T-helper 17 cell (primary cell): Measurements from ENCODE around the gene SLC4A7. TPM values are rescaled to one million over a fixed set of nuclear protein-coding genes. Genes with fewer than 3 reads are reported as not detected.
A peak's percentile ranks its signal among the peaks of the same experiment; 100 is the strongest.
"Not testable (repeated sequence)": the region's sequence is repeated elsewhere in the genome, so short reads cannot be mapped to it uniquely, and the experiment has no call there.

ENCODE experiments used
- ATAC-seq: fragments of 150-1000 bp; cut with Tn5 transposase; 2 replicates; pipeline ENCODE4 v1.10.0; 2021; ENCODE audit warnings: mild to moderate bottlenecking, moderate library complexity
- DNase-seq, 3 donors: peaks; one replicate each; pipeline versions ENCODE4 v3.0.0 to v3.0.0-alpha.2; 2020 to 2021
- H3K9me3 ChIP-seq: one replicate; pipeline ENCODE4 v1.7.0; 2013; ENCODE audit warnings: low read length, mild to moderate bottlenecking; ENCODE audit not compliant: control insufficient read depth, poor library complexity, severe bottlenecking
- H3K27ac Mint-ChIP-seq: one replicate; pipeline ENCODE4 v1.8.0; 2022; ENCODE audit warnings: mild to moderate bottlenecking, moderate library complexity, mixed read lengths
- H3K27me3 Mint-ChIP-seq: one replicate; pipeline ENCODE4 v1.8.0; 2022; ENCODE audit warnings: mixed read lengths
- H3K36me3 Mint-ChIP-seq: one replicate; pipeline ENCODE4 v1.8.0; 2022; ENCODE audit warnings: low read depth, mixed read lengths
- H3K4me1 Mint-ChIP-seq: one replicate; pipeline ENCODE4 v1.8.0; 2022; ENCODE audit warnings: mild to moderate bottlenecking, mixed read lengths
- H3K4me3 Mint-ChIP-seq: one replicate; pipeline ENCODE4 v1.8.0; 2022; ENCODE audit warnings: mild to moderate bottlenecking, moderate library complexity, mixed read lengths
- total RNA-seq, 4 donors: library from RNA in 2 of 4; stranded (reverse) in 2 of 4; gene quantifications; one replicate each; pipeline ENCODE4 v1.2.3 and lab custom pipeline; 2022 to 2026

SLC4A7 gene
- total RNA-seq, 2 donors from 2014 or later, result 63.9 to 67.3 TPM

DNA sequence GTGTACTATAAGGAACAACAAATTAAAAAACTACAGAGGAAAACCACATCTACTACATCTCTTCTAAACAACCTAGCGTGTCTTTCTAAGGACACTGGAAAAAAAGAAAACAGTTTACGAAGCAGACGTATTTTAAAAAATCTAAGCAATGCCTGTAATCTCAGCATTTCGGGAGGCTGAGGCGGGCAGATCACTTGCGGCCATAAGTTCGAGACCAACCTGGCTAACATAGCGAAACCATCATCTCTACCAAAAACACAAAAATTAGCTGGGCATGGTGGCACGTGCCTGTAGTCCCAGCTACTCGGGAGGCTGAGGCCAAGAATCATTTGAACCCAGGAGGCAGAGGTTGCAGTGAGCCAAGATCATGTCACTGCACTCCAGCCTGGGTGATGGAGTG is 91.8 kb downstream of the SLC4A7 start:
- not testable (repeated sequence) for H3K4me1 Mint-ChIP-seq, H3K27me3 Mint-ChIP-seq, DNase-seq, H3K36me3 Mint-ChIP-seq, H3K9me3 ChIP-seq, ATAC-seq
- peak overlapping the region; percentile 52 for H3K4me3 Mint-ChIP-seq
- peak overlapping the region; percentile 60 for H3K27ac Mint-ChIP-seq

DNA sequence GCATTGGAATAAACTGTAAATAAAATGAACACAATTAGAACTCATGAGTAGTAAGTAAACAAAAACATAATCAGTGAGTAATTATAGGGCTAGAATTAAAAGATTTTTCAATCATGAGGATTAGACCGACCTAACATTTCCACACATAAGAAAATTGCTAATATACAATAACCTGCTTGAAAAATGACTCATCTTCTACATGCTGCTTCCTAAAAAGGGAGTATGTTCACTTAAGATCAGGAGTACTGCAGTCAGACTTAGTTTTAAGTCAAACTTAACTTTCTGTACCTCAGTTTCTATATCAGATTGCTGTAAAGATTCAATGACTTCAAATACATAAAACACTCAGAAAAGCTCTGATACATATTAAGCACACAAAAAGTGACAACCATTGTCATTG is 92.4 kb downstream of the SLC4A7 start:
- H3K9me3 ChIP-seq, result no peaks in the 10 kb centered on the region
- Mint-ChIP-seq H3K4me1 (peaks cover 5% of the 10 kb centered on the region), H3K27ac (peak overlapping the region; percentile 65), H3K27me3 (no peaks in the 10 kb centered on the region), H3K36me3 (peaks cover 5% of the 10 kb centered on the region), H3K4me3 (no peak overlapping the region)
- ATAC-seq (no peak), DNase-seq (no peak)

DNA sequence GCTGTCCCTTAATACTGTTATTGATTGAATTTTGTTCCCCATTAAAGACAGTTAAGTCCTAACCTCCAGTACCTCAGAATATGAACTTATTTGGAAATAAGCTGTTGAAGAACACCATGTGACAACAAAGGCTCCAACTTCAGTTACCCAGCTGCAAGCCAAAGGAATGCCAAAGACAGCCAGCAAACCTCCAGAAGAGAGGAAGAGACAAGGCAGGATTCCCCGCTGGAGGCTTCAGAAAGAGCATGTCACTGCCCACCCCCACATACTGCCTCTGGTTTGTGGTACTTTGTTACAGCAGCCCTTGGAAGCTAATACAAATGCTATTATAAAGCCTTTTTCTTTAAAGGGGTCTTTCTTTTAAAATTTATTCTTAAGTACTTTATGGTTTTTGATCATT is 96.6 kb downstream of the SLC4A7 start:
- Mint-ChIP-seq H3K4me3 (no peak overlapping the region), H3K27me3 (no peaks in the 10 kb centered on the region), H3K36me3 (peaks cover 3% of the 10 kb centered on the region), H3K27ac (no peak overlapping the region), H3K4me1 (peaks cover 6% of the 10 kb centered on the region)
- DNase-seq, result no peak
- H3K9me3 ChIP-seq, result no peaks in the 10 kb centered on the region
- ATAC-seq, result no peak

DNA sequence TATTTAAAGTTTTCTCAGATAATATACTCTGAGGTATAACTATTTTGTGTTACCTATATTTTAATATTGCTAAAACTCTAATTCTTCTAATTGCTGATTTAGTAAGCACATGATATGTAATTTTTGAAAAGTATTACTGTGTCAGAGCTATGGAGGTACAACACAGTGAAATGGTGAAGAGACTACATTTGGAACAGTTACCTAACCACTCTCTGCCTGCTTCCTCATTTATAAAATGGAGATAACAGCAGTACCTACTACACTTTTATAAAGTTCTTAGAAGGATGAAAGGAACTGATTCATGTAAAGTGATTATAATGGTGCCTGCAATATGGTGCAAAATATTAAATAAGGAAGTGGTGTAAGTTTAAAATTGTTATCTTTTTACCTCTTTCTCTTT is 98.7 kb downstream of the SLC4A7 start:
- Mint-ChIP-seq H3K4me1 (peaks cover 3% of the 10 kb centered on the region), H3K27me3 (no peaks in the 10 kb centered on the region), H3K4me3 (no peak overlapping the region), H3K36me3 (no peaks in the 10 kb centered on the region), H3K27ac (no peak overlapping the region)
- DNase-seq (no peak), ATAC-seq (no peak)
- H3K9me3 ChIP-seq, result no peaks in the 10 kb centered on the region

DNA sequence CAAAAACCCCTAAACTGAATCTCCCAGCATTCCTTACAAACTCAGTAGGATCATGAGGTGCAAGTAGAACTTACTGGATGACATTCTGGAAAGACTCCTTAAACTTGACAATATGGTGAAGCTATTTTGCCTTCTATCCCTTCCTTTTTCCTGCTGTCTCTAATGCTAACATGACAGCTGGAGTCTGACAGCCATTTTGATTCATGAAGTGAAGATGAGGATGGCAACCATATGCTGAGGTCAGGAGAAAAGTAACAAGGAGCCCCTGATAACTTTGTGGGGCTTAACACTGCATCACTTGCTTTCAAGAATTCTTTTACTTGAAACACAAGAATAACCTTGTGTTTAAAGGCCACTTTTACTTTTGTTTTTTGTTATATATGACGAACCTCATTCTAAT is 100.0 kb downstream of the SLC4A7 start:
- H3K36me3 Mint-ChIP-seq, result no peaks in the 10 kb centered on the region
- no peak for DNase-seq
- ATAC-seq, result no peak
- no peak overlapping the region for H3K4me3 Mint-ChIP-seq
- no peaks in the 10 kb centered on the region for H3K9me3 ChIP-seq
- H3K27ac Mint-ChIP-seq, result no peak overlapping the region
- H3K27me3 Mint-ChIP-seq, result no peaks in the 10 kb centered on the region
- peaks cover 3% of the 10 kb centered on the region for H3K4me1 Mint-ChIP-seq

DNA sequence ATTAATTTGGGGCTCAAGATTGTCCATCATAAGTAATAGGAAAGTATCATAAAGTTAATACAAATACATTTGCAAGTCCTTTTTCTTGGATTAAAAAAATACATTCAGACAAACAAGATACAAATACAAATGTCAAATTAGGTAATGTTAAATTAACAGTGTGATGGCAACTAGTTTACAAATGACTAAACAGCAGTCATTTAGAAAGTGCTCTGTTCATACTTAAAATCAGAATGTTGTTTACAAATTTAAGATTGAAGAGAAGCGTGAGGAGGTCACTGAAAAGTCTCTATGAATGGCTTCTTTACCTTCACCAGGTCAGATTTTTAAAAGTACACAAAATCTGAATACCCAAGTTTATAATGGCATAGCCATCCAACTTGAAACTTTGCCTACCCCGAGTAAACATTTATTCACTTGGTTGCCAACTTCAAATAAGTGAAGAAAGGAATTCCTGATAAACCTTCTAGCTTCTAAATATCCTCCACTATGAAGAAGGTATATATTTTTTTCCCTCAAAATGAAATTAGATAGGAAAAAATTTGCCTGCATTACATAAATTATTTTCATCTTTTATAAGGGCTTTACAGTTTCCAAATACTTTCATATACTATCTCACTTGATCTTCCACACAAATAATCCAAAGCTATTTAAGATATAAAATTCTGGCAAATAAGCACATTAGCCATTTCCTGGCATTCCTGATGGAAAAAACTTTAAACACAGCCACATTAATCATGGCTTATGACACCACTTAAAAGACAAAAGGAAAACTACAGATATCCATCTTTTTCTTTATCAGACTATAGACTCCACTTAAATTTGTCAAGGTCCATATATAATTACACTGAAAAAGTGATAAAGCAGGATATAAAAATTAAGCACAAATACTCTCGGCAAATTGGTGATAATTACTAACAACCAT is 103.5 kb downstream of the SLC4A7 start:
- ATAC-seq (no peak), DNase-seq (no peak)
- H3K9me3 ChIP-seq, result no peaks in the 10 kb centered on the region
- Mint-ChIP-seq H3K4me1 (peaks cover 7% of the 10 kb centered on the region), H3K27ac (no peak overlapping the region), H3K4me3 (no peak overlapping the region), H3K27me3 (no peaks in the 10 kb centered on the region), H3K36me3 (peaks cover 3% of the 10 kb centered on the region)

DNA sequence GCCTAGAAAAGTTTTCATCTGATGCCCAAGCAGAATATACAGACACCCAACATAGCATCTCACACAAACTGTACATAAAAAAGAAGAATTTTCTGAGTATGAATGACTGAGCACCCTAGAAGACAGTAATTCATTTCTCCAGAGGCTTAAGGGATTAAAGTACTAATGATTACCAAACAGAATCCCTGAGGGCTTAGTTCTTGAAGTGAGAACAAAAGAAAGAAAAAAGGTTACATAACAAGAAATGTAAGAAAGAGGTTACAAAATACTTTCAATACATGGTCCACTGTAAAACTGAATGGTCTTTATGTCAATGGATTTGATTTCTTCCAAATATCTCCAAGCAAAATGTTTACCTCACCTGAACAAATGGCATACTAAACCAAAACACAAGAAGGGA is 105.9 kb downstream of the SLC4A7 start:
- ATAC-seq (no peak), DNase-seq (no peak)
- Mint-ChIP-seq H3K27ac (peak overlapping the region; percentile 29), H3K4me3 (no peak overlapping the region), H3K27me3 (no peaks in the 10 kb centered on the region), H3K4me1 (peaks cover 4% of the 10 kb centered on the region), H3K36me3 (peaks cover 3% of the 10 kb centered on the region)
- H3K9me3 ChIP-seq, result no peaks in the 10 kb centered on the region

DNA sequence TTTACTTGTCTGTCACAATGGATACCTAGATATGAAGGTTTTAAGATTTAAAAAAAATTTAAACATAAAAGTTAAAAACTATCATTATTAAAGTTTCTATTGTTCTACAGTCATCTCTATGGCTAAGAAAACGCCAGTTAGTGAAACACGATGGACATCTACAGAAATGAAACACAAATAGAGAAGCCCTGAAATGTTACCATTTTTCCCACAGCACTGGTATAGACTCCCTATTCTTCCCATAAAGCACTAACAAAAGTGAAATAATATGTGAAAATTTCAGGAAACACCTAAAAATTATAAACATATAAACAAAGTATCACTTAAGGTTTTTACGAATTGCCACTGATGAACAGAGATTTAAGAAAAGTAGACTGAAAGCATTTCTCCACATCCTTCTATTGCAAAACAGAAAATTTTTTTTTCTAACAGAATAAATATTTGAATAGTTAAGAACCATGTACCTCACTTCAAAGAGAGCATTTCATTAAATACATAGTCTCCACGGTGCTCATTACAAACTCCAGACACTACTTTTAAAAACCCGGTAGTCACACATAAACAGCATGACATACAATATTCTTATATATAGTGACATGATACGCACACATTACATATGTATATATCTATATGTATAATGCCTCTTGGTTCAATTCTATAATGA is 107.9 kb downstream of the SLC4A7 start:
- ATAC-seq (no peak), DNase-seq (no peak)
- H3K4me3 Mint-ChIP-seq, result no peak overlapping the region
- H3K4me1 Mint-ChIP-seq, result peaks cover 4% of the 10 kb centered on the region
- no peak overlapping the region for H3K27ac Mint-ChIP-seq
- H3K9me3 ChIP-seq, result no peaks in the 10 kb centered on the region
- H3K27me3 Mint-ChIP-seq, result no peaks in the 10 kb centered on the region
- H3K36me3 Mint-ChIP-seq, result peaks cover 3% of the 10 kb centered on the region

DNA sequence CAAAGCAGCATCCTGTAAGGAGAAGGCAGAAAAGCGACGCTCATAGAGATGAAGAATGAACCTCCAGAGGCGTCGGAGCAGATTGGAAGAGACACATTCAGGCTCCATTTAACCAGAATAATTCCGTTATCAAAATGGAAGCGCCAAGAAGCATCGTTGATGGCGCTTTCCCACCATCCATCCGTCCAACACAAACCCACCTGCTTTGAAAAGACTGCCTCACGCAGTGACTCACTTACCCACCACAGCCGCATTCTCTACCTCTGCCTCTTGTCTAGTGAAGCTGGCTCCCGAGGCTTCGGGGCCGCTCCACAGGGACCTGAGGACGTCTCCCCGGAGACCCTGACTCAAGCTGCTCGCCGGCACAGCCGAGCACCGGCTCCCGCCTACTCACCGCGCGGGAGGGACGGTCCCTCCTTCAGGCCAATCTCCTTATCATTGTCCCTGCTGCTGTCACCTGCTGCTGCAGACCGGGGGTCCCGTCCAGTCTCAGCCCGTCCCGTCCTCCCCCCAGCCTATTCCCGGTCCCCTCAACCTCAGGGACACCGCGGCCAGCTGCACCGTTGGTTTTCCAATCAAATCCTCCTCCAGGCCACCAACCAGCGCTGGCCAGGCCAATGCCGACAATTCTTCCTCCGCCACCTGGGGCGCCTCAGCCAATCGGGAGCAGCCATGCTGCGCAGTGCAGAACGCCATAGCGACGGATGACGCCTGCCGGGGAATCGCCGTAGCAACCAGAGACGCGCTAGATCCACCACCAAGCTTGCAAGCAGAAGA is 115.2 kb downstream of the SLC4A7 start, which contains the start of gene NEK10:
TSS of gene NEK10 (minus strand) at position 553 of the 777 bp plus-strand sequence. CDS start 16,501 bp downstream, outside the sequence.
- H3K4me3 Mint-ChIP-seq, result peak within 1 kb of the TSS; percentile 99
- H3K36me3 Mint-ChIP-seq, result no peaks in the 10 kb centered on the region
- peaks cover 16% of the 10 kb centered on the region for H3K4me1 Mint-ChIP-seq
- H3K9me3 ChIP-seq, result no peaks in the 10 kb centered on the region
- peak within 1 kb of the TSS; percentile 95 for H3K27ac Mint-ChIP-seq
- peak; percentile 99 for ATAC-seq
- DNase-seq, result peak; percentile 83 to 93 (median 86)
- no peaks in the 10 kb centered on the region for H3K27me3 Mint-ChIP-seq

DNA sequence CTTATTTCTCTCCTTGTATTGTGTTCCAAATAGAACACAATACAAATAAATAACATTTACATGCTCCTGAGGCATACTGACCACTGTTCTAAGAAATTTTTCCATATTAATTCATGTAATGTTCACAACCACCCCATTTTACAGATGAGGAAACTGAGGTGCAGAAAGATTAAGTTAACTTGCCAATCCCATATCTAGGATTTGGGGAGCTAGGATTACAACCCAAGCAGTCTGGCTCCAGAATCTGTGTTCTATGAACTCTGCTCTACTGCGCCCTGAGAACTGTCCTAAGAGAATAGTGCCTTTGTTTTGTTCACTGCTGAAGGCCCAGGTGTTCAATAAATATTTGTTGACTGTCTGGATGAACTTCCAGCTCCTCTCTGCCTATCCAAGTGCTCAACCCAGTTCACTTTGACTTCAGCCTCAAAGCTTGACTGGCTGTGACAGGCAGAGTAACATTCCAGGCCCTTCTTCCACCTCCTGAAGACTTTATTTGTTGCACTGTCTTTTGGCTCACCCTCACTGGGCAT is 118.1 kb downstream of the SLC4A7 start:
- no peaks in the 10 kb centered on the region for H3K9me3 ChIP-seq
- no peak overlapping the region for H3K27ac Mint-ChIP-seq
- H3K4me1 Mint-ChIP-seq, result peaks cover 17% of the 10 kb centered on the region
- H3K27me3 Mint-ChIP-seq, result no peaks in the 10 kb centered on the region
- H3K36me3 Mint-ChIP-seq, result no peaks in the 10 kb centered on the region
- H3K4me3 Mint-ChIP-seq, result no peak overlapping the region
- no peak for ATAC-seq
- DNase-seq, result no peak

DNA sequence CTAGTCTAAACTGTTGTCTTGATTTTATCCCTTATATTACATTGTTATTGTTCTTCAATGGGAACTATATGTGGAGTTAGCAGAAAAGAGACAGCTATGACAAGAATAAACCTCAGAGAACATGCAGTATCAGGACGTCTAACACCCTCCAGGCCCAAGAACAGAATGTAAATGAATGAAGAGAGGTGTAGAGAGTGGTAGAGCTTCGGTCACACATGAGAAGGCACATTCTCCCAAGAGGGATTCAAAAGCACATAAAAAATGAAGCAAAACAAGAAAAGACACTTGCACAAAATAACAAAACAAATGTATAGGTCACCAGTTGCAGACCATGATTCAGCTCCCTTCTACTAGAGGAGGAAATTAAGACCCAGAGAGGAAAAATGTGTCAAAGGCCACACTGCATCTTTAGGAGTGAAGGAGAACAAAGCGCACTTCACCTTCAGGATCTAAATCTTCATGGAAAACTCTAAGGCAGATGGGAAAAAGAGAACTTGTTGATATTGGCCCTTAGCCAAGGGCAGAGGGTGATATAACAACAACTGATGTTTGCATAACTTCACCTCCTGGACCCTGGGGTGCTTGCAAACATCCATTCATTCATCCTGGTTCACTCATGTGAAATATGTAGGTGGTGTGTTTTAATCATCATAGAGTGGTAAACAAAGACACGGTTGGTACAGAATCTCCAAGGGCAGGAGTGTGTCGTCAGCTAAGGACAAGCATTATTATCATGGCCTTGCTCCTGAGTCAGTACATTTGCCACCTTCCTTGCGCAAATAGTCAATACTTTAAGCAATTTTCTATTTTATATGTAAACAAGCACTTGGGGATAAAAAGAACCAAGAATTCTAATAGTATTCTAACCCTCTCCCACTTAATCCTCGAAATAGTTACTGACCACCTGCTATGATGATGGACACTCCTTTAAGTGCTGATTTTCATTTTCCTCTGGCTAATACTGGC is 123.8 kb downstream of the SLC4A7 start:
- H3K4me3 Mint-ChIP-seq, result no peak overlapping the region
- no peaks in the 10 kb centered on the region for H3K9me3 ChIP-seq
- no peaks in the 10 kb centered on the region for H3K27me3 Mint-ChIP-seq
- ATAC-seq (no peak), DNase-seq (no peak)
- H3K36me3 Mint-ChIP-seq, result peaks cover 1% of the 10 kb centered on the region
- peaks cover 32% of the 10 kb centered on the region for H3K4me1 Mint-ChIP-seq
- H3K27ac Mint-ChIP-seq, result no peak overlapping the region

DNA sequence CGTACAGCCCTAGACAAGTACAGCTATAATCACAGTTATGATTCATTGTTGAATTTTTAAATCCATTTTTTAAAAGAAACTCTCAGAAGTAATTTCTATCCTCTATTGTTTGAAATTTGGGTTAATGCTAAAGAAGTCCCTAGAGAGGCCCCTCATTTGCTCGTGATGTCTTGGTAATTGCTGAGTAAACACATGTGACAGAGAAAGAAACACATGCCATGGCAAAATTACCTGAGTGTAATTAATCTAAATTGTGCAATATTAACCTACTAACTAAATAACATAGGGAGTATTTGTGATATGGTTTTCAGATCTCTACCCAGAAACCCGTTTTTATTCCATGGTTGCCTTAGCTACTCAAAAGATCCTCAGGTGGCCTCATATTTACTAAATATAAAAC is 125.8 kb downstream of the SLC4A7 start:
- no peaks in the 10 kb centered on the region for H3K27me3 Mint-ChIP-seq
- H3K4me1 Mint-ChIP-seq, result peaks cover 44% of the 10 kb centered on the region
- peak overlapping the region; percentile 60 for H3K27ac Mint-ChIP-seq
- H3K9me3 ChIP-seq, result no peaks in the 10 kb centered on the region
- H3K4me3 Mint-ChIP-seq, result no peak overlapping the region
- no peak for ATAC-seq
- peaks cover 2% of the 10 kb centered on the region for H3K36me3 Mint-ChIP-seq
- no peak for DNase-seq
